UCSD-AML1 (cell line): ENCODE results near the gene THY1.
"Not testable (repeated sequence)": the region's sequence is repeated elsewhere in the genome, so short reads cannot be mapped to it uniquely, and the experiment has no call there.

Experiments used
- DNase-seq: peaks from one replicate; lab custom pipeline; 2025; ENCODE audit not compliant: unreplicated experiment; lab: John Stamatoyannopoulos, UW

The THY1 gene

GRCh38 chr11:119422809-119423508 lies at the start of gene THY1:
Gene THY1, minus strand, starts transcription at chr11:119423172. Its CDS starts 2,267 bp downstream, at chr11:119420905.
- DNase-seq: no peak

GRCh38 chr11:119472186-119472855 lies 49.3 kb upstream of the THY1 start:
- DNase-seq: no peak

GRCh38 chr11:119471329-119471728 lies 48.4 kb upstream of the THY1 start:
- DNase-seq: no peak

- no peak for DNase-seq
Observed at GRCh38 chr11:119470317-119471291, 47.6 kb upstream of the THY1 start.

GRCh38 chr11:119469506-119469905 lies 46.5 kb upstream of the THY1 start:
- DNase-seq: no peak

GRCh38 chr11:119468511-119468910 lies 45.5 kb upstream of the THY1 start:
- no peak for DNase-seq

GRCh38 chr11:119461229-119461963 lies 38.4 kb upstream of the THY1 start:
- DNase-seq: no peak

GRCh38 chr11:119460582-119460981 lies 37.6 kb upstream of the THY1 start:
- no peak for DNase-seq

GRCh38 chr11:119460097-119460496 lies 37.1 kb upstream of the THY1 start:
- no peak for DNase-seq

GRCh38 chr11:119459293-119459976 lies 36.5 kb upstream of the THY1 start:
- no peak for DNase-seq

GRCh38 chr11:119455708-119456107 lies 32.7 kb upstream of the THY1 start:
- DNase-seq: not testable (repeated sequence)

- DNase-seq: not testable (repeated sequence)
Observed at GRCh38 chr11:119455241-119455640, 32.3 kb upstream of the THY1 start.

GRCh38 chr11:119453881-119454280 lies 30.9 kb upstream of the THY1 start:
- no peak for DNase-seq

- DNase-seq: no peak
Observed at GRCh38 chr11:119450590-119451326, 27.8 kb upstream of the THY1 start.

GRCh38 chr11:119449498-119449897 lies 26.5 kb upstream of the THY1 start:
- no peak for DNase-seq

GRCh38 chr11:119448380-119448779 lies 25.4 kb upstream of the THY1 start:
- DNase-seq: no peak

GRCh38 chr11:119447664-119448242 lies 24.8 kb upstream of the THY1 start:
- DNase-seq: peak; percentile 51

- no peak for DNase-seq
Observed at GRCh38 chr11:119446871-119447663, 24.1 kb upstream of the THY1 start.
